GM12891 (cell line): Measurements from ENCODE around the gene DYNLT2.

Experiments
- DNase-seq: peaks from one replicate; pipeline ENCODE4 v3.0.0; 2011; ENCODE audit warnings: low spot score; ENCODE audit not compliant: insufficient read length
- FAIRE-seq: peaks from 2 replicates; lab custom pipeline; 2011; peaks lifted over from hg19 to GRCh38; lab: Jason Lieb, UNC
- PAX5 ChIP-seq: IDR thresholded peaks from 2 replicates; pipeline ENCODE4 v1.6.1; 2011; ENCODE audit warnings: low read length, moderate library complexity, mild to moderate bottlenecking; ENCODE audit not compliant: insufficient read depth, severe bottlenecking
- POLR2A ChIP-seq: IDR thresholded peaks from 2 replicates; pipeline ENCODE4 v1.6.1; 2011; ENCODE audit warnings: low read depth, low read length, control low read depth
- POLR2AphosphoS5 ChIP-seq: IDR thresholded peaks from 2 replicates; pipeline ENCODE4 v1.6.1; 2011; ENCODE audit warnings: low read depth, low read length, control low read depth
- POU2F2 ChIP-seq: IDR thresholded peaks from 2 replicates; pipeline ENCODE4 v1.6.1; 2011; ENCODE audit warnings: low read depth, mild to moderate bottlenecking, control low read depth, low read length, moderate library complexity
- SPI1 ChIP-seq: IDR thresholded peaks from 2 replicates; pipeline ENCODE4 v1.6.1; 2011; ENCODE audit warnings: low read depth, low read length, control low read depth
- TAF1 ChIP-seq: IDR thresholded peaks from 2 replicates; pipeline ENCODE4 v1.6.1; 2011; ENCODE audit warnings: low read depth, low read length, control low read depth

Gene DYNLT2

GRCh38 chr6:169723200-169723909, 28.0 kb downstream of the DYNLT2 start:
- FAIRE-seq (no peak), DNase-seq (peak; percentile 49)
- TF ChIP-seq PAX5 (no peak), TAF1 (no peak), POLR2AphosphoS5 (no peak), SPI1 (no peak), POLR2A (no peak), POU2F2 (no peak)

- FAIRE-seq: peak; percentile 87
- no peak for DNase-seq
- no peak for TF ChIP-seq POLR2A
- TF ChIP-seq POLR2AphosphoS5: no peak
- TF ChIP-seq TAF1: no peak
- TF ChIP-seq POU2F2: no peak
- TF ChIP-seq PAX5: no peak
- no peak for TF ChIP-seq SPI1
These were observed 28.8 kb downstream of the DYNLT2 start for GRCh38 chr6:169722362-169723199.

GRCh38 chr6:169720207-169720855, 31.0 kb downstream of the DYNLT2 start:
- no peak for DNase-seq
- TF ChIP-seq SPI1 (no peak), POLR2A (no peak), PAX5 (no peak), TAF1 (no peak), POU2F2 (no peak), POLR2AphosphoS5 (no peak)
- FAIRE-seq: no peak

- no peak for FAIRE-seq
These were observed 32.3 kb downstream of the DYNLT2 start for GRCh38 chr6:169719117-169719516.

GRCh38 chr6:169714595-169714994, 36.8 kb downstream of the DYNLT2 start:
- TF ChIP-seq POLR2A (no peak), PAX5 (no peak), SPI1 (no peak), TAF1 (no peak), POU2F2 (no peak)
- FAIRE-seq (no peak), DNase-seq (no peak)

More at GRCh38 chr6:169719117-169719516, 32.3 kb downstream of the DYNLT2 start:
- TF ChIP-seq POU2F2 (no peak), POLR2A (no peak), PAX5 (no peak)
- no peak for DNase-seq

GRCh38 chr6:169714178-169714577, 37.2 kb downstream of the DYNLT2 start:
- FAIRE-seq: no peak

GRCh38 chr6:169710009-169710408, 41.4 kb downstream of the DYNLT2 start:
- DNase-seq (no peak), FAIRE-seq (no peak)
- no peak for TF ChIP-seq TAF1
- TF ChIP-seq SPI1: no peak
- TF ChIP-seq POU2F2: no peak
- TF ChIP-seq PAX5: no peak
- TF ChIP-seq POLR2A: no peak
- no peak for TF ChIP-seq POLR2AphosphoS5

More at GRCh38 chr6:169714178-169714577, 37.2 kb downstream of the DYNLT2 start:
- TF ChIP-seq PAX5 (no peak), POU2F2 (no peak), POLR2A (no peak), POLR2AphosphoS5 (no peak), TAF1 (no peak), SPI1 (no peak)
- no peak for DNase-seq

GRCh38 chr6:169709293-169709692, 42.1 kb downstream of the DYNLT2 start:
- DNase-seq (no peak), FAIRE-seq (no peak)
- TF ChIP-seq POU2F2 (no peak), PAX5 (no peak), POLR2A (no peak)

- TF ChIP-seq POLR2A: no peak
- no peak for TF ChIP-seq PAX5
- no peak for TF ChIP-seq POU2F2
- TF ChIP-seq POLR2AphosphoS5: no peak
- TF ChIP-seq SPI1: no peak
- TF ChIP-seq TAF1: no peak
- FAIRE-seq (peak; percentile 56), DNase-seq (no peak)
These were observed 43.6 kb downstream of the DYNLT2 start for GRCh38 chr6:169707772-169708171.

- TF ChIP-seq POLR2A: no peak
- TF ChIP-seq SPI1: no peak
- no peak for TF ChIP-seq TAF1
- TF ChIP-seq POU2F2: no peak
- no peak for TF ChIP-seq POLR2AphosphoS5
- TF ChIP-seq PAX5: no peak
- no peak for FAIRE-seq
- DNase-seq: no peak
These were observed 48.5 kb downstream of the DYNLT2 start for GRCh38 chr6:169702840-169703246.
